ENCODE results near the gene JAZF1.

GRCh38 chr7:28045592-28045991 lies 135.0 kb downstream of the JAZF1 start:
- TF ChIP-seq, protein P1, sequence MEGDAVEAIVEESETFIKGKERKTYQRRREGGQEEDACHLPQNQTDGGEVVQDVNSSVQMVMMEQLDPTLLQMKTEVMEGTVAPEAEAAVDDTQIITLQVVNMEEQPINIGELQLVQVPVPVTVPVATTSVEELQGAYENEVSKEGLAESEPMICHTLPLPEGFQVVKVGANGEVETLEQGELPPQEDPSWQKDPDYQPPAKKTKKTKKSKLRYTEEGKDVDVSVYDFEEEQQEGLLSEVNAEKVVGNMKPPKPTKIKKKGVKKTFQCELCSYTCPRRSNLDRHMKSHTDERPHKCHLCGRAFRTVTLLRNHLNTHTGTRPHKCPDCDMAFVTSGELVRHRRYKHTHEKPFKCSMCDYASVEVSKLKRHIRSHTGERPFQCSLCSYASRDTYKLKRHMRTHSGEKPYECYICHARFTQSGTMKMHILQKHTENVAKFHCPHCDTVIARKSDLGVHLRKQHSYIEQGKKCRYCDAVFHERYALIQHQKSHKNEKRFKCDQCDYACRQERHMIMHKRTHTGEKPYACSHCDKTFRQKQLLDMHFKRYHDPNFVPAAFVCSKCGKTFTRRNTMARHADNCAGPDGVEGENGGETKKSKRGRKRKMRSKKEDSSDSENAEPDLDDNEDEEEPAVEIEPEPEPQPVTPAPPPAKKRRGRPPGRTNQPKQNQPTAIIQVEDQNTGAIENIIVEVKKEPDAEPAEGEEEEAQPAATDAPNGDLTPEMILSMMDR (IDR thresholded peaks at IDR 0.05) = no peak
- TF ChIP-seq POLR2AphosphoS5 (IDR thresholded peaks at IDR 0.05) (no peak), POLR2A (IDR thresholded peaks at IDR 0.05) (no peak)

All from breast epithelium (tissue), 3 donors.